ENCODE measurements around the gene TSSK6.

Gene TSSK6

DNA sequence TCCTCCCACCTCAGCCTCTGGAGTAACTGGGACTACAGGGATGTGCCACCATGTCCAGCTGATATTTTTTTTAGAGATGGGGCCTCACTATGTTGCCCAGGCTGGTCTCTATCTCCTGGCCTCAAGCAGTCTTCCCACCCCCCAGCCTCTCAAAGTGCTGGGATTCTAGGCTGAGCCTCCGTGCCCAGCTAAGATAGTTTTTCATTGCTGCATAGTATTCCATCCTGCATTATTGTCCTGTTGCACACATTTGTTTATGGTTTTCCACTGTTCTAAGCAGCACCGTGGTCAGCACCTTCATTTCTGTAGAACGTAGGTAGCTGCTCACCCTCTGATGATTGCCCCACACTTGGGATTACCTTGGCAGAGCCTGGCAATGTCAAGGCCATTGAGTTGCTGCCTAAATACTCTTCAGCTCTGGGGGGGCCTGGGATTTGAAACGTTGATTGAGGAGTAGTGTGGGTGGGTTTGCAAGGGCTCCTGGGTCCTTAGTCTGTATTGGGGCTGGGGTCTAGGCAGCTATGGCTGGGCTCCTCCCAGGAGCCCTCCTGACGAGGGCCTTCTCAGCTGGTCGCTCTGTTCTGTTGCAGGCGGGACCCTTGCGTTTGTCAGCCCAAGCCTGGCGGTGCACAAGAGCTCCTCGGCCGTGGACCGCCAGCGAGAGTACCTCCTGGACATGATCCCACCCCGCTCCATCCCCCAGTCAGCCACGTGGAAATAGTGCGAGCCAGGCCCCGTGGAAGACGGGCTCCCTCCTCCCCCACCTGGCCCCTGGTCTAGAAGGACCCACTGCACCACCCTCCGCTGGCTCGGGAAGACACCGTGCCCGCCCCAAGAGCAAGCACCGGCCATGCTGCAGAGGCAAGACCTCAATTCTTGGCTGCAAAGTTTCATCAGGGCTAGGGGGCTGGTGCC lies 10.3 kb downstream of the TSSK6 start:
- DNase-seq (ENCODE audit: low read depth): no peak

- no peak for DNase-seq (ENCODE audit: low read depth)
Measured at GRCh38 chr19:19502808-19503602, 12.3 kb downstream of the TSSK6 start.

DNA sequence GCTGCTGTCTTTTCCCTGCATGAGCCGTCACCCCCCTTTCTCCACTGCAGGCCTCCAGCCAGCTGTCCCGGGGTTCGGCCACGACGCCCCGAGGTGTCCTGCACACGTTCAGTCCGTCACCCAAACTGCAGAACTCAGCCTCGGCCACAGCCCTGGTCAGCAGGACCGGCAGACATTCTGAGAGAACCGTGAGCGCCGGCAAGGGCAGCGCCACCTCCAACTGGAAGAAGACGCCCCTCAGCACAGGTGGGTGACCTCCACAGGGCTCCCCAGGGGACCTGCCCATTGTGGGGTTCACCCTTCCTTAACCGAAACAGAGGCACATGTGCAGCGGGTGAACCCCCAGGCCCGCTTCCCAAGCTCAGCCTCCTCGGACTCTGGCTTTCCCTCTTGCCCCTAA lies 13.1 kb downstream of the TSSK6 start:
- no peak for DNase-seq (ENCODE audit: low read depth)

DNA sequence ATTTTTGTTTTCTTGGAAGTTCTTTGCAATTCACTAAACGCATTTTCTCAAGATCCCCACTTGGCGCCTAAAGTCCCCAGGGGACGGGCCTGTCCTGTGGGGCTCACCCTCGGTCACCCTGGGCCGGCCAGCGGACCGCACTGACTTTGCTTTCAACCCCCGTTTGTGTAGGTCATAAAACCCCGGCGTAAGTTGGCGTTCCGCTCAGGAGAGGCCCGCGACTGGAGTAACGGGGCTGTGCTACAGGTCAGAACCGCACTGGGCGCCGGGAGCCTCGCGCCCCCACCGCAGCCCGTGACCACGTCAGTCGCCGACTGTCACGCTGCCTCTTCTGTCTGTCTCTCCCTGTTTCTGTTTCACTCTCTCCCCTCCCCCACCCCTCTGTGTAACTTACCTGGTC lies 13.6 kb downstream of the TSSK6 start:
- DNase-seq (ENCODE audit: low read depth): no peak

DNA sequence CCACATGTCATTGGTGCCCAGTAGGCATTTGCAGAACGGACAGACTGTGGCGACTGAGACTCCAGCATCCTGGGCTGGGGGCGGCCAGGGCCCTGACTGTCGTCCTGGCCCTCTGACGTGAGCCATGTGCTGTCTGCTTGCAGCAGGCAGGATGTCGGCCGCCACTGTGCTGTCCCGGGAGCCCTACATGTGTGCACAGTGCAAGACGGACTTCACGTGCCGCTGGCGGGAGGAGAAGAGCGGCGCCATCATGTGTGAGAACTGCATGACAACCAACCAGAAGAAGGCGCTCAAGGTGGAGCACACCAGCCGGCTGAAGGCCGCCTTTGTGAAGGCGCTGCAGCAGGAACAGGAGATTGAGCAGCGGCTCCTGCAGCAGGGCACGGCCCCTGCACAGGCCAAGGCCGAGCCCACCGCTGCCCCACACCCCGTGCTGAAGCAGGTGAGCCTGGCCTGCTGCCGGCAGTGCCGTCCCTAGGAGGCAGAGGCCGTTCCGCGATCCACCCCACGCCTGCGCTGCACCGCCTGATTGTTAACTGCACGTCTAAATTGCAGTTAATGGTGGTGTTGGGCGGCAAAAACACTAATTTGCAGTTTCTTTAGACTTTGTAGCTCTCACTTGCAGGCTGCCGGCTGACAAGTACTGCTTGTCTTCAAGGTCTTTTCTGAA lies 14.2 kb downstream of the TSSK6 start:
- DNase-seq (ENCODE audit: low read depth): no peak

DNA sequence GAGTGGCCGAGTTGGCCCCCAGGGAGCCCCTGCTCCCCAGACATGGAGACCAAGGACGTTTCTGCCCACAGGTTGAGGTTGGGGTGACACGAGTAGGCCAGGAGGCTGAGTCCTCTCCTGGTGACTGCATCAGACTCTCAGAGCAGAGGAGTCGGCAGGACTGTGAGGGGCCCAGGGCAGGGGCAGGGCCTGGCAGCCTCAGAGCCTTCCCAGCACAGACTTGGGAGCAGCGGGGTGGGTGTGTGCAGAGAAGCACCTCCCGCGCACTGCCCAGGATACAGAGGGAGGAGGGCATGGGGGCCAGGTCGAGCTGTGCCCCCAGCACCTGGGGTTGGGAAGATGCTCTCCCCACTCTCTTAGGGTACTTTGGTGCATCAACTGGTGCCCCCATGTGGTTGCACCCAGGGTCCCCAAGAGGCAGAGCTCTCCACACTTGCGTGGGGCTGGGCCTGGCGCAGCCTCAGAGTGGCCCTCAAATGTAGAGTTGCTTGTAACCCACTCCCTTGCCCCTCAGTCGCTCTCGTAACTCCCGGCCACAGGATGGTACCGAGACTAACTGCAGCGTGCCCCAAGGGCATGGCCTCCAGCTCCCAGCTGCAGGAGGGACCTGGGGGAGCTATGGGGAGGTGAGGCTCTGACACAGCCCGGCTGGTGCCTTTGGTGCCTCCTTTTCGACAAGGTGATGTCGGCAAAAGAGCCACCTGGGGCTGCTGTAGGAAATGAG lies 15.9 kb downstream of the TSSK6 start:
- no peak for DNase-seq (ENCODE audit: low read depth)

DNA sequence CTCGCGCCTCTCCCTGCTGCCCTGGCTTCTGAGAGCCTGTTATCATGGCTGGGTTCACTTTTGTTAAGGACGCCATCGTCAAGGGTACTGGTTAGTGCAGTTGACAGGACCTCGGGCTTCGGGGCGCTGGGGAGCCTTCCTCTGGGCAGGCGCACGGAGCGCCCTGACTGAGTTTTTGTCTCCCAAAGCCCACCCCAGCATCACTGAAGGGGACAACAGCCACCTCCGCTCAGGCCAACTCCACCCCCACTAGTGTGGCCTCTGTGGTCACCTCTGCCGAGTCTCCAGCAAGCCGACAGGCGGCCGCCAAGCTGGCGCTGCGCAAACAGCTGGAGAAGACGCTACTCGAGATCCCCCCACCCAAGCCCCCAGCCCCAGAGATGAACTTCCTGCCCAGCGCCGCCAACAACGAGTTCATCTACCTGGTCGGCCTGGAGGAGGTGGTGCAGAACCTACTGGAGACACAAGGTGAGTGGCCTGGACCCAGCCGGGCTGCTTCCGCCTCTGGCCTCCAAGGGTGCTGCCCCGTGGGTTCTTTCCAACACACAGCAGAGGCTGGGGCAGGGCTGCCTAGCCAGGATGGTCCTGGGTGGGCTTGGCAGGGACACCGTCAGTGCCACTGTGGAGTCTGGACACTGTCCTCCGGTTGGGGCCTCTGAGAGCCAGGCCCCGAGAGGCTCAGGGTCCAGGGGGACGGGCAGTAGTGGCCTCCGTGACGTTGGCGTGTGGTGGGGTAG lies 16.9 kb downstream of the TSSK6 start:
- no peak for DNase-seq (ENCODE audit: low read depth)

GRCh38 chr19:19495614-19496603 lies 19.4 kb downstream of the TSSK6 start:
- no peak for DNase-seq (ENCODE audit: low read depth)

DNA sequence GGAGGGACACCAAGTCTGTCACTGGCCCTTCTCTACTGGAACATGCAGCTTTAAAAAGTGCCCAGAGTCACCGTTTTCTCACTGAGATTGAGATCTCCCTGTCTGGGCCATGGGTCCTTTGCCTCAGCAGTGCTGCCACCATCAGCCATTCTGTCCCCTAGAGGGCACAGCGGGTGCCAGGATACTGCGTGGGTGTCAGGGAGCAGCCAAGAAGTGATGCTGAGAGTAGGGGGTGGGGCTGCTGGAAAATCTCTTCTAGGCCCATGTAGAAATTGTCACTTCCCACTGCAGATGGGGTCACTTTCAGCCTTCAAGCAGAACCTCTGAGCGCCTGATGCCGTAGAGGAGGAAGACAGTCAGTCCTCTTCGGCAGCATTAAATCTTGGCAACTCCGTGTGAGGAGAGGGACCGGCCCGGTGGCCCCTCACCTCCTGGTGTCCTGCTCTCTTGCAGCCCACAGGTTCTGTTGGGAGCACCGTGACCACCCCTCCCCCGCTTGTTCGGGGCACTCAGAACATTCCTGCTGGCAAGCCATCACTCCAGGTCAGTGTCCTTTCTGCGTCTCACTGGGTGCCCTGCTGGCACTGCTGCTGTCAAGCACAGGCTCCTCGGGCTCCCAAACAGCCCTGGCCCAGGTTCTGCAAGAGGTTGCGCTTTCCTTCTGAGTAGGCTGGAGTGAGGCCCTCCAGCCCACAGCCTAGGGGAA lies 21.4 kb downstream of the TSSK6 start:
- DNase-seq (ENCODE audit: low read depth): no peak

DNA sequence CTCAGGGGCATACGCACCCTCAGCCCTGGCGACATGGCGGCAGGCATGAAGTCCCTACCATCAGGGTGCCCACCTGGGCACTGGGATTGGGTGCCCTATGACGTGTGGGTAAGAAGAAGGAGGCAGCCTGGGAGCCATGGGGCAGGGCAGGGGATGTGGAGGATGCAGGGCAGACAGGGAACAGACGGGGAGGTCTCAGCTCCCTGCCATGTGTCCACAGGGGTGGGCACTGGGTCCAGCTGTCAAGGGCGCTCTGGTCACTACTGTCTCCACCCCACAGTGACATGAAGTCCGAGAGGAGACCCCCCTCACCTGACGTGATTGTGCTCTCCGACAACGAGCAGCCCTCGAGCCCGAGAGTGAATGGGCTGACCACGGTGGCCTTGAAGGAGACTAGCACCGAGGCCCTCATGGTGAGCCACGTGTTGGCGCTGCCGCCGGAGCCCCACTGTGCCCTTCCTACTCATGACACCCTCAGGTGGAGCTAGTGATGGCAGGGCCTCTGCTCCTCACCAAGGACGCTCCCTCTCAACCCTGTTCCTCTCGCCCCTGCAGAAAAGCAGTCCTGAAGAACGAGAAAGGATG lies 23.2 kb downstream of the TSSK6 start:
- no peak for DNase-seq (ENCODE audit: low read depth)

DNA sequence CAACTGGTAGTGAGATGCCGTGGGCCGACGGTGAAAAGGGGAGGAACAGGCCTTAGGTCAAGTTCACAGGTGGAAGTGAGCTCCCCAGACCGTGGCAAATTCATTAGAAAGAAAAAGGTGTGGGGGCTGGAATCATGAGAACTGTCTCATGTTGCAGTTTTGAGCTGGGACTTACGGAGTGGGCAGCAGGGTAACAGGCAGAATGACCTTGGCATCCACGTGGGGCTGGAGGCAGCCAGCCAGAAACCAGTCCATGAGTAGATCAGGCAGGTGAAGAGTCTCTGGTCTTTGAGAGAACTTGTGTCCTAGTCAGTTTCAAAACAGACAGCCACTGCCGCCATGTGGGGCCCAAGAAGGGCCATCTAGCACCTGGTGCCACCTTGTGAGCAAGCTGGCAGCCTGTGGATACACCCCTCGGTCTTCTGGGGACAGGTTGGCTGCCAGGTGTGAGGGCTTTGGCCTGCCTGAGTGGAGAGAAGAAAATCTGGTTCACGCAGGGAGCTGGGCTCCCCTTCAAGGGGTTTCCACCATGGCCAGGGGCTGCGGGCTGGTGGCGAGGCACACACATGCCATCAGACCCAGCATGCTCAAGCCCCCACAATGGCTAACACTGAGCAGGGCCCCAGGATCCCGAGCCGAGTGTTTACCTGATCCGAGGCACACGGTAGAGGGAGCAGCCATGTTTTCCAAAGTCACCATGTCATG lies 23.9 kb downstream of the TSSK6 start:
- DNase-seq (ENCODE audit: low read depth): no peak

- peak; percentile 79 for DNase-seq (ENCODE audit: low read depth)
Measured at GRCh38 chr19:19490214-19490968, 25.0 kb downstream of the TSSK6 start.

DNA sequence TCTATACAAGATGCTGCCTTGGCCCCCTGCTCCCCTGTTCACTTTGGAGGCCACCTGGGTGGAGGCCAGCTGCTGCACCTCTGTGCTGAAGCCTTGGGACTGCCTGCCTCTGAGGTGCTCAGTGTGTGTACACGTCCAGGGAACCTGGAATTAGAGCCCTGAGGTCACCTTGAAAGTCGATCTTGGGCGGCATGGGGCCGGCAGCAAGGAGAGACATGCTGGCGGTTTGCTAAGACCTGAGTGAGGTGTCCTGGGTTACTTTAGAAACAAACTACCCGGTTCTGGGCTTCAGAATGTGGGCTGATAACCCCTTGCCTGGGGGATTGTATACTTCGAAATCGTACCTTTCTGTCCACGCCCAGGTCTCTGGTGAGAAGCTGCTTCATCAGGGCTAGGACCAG lies 25.5 kb downstream of the TSSK6 start:
- no peak for DNase-seq (ENCODE audit: low read depth)

GRCh38 chr19:19488875-19489690 lies 26.3 kb downstream of the TSSK6 start:
- DNase-seq (ENCODE audit: low read depth): peak; percentile 94

GRCh38 chr19:19487950-19488874 lies 27.1 kb downstream of the TSSK6 start:
- no peak for DNase-seq (ENCODE audit: low read depth)

All from iris pigment epithelial cell (primary cell).